ENCODE measurements around the gene ST6GAL2.

- TF ChIP-seq, protein P1, sequence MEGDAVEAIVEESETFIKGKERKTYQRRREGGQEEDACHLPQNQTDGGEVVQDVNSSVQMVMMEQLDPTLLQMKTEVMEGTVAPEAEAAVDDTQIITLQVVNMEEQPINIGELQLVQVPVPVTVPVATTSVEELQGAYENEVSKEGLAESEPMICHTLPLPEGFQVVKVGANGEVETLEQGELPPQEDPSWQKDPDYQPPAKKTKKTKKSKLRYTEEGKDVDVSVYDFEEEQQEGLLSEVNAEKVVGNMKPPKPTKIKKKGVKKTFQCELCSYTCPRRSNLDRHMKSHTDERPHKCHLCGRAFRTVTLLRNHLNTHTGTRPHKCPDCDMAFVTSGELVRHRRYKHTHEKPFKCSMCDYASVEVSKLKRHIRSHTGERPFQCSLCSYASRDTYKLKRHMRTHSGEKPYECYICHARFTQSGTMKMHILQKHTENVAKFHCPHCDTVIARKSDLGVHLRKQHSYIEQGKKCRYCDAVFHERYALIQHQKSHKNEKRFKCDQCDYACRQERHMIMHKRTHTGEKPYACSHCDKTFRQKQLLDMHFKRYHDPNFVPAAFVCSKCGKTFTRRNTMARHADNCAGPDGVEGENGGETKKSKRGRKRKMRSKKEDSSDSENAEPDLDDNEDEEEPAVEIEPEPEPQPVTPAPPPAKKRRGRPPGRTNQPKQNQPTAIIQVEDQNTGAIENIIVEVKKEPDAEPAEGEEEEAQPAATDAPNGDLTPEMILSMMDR (IDR thresholded peaks at IDR 0.05; ENCODE audit: low read depth, low read length, missing input control): no peak
- TF ChIP-seq GABPA (IDR thresholded peaks at IDR 0.05 in 1 of 2, conservative IDR thresholded peaks at IDR 0.05 in 1 of 2): no peak
- TF ChIP-seq YY1 (IDR thresholded peaks at IDR 0.05): no peak
- TF ChIP-seq ZBTB33 (IDR thresholded peaks at IDR 0.05): no peak
- TF ChIP-seq NR2F2 (IDR thresholded peaks at IDR 0.05): no peak
- TF ChIP-seq TAF1 (conservative IDR thresholded peaks at IDR 0.05): no peak
- no peak for TF ChIP-seq RXRA (IDR thresholded peaks at IDR 0.05)
- TF ChIP-seq REST (IDR thresholded peaks at IDR 0.05): no peak
- no peak for TF ChIP-seq RAD21 (IDR thresholded peaks at IDR 0.05)
- no peak for TF ChIP-seq FOXA1 (IDR thresholded peaks at IDR 0.05)
- TF ChIP-seq EGR1 (IDR thresholded peaks at IDR 0.05; ENCODE audit: low read depth in 2 of 2): no peak
- no peak for TF ChIP-seq JUND (IDR thresholded peaks at IDR 0.05)
Measured at GRCh38 chr2:106864051-106864450, 21.9 kb downstream of the ST6GAL2 start.

All from liver (tissue), 3 donors.